ENCODE measurements around the gene PLPPR3. TPM values are rescaled to one million over a fixed set of nuclear protein-coding genes. Genes with fewer than 3 reads are reported as not detected.

The PLPPR3 gene
- total RNA-seq, 1 donor from 2014 or later = not detected

DNA sequence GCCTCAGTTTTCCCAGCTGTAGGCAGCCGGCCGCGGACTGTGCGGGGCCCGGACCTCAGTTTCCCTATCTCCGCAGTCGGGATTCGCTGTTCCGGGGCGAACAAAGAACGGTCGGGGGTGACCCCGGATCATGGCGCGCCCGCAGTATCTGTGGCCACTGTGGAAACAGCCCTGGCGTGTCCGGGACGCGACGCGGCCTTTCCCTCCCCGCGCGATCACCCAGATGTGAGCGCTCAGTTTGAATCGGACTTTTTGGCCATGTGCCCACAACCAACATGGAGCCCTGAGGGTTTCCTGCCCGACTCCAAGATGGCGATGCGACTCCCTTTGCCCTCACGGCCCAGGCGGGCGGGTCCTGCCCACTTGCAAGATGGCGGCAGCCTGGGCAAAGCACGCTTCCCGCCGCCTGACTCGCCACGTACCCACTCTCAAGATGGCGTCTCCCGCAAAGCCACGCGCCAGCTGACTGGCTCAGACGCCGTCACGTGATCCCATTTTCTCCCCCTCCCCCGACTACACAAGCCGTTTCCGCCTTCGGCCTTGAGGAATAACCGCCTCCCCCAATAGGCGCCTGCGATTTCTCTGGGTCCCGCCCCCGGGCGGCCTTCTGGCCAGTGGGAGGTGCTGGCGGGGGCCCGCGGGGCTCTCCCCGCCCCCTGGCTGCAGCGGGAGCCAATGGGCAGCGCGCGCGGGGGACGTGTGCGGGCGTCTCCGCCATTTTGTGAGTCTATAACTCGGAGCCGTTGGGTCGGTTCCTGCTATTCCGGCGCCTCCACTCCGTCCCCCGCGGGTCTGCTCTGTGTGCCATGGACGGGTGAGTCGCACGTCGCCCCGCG lies 24.8 kb downstream of the PLPPR3 start, which contains the start of gene PTBP1:
PTBP1 (plus strand) TSS at position 761 of the 836 bp plus-strand sequence; CDS start at position 807, 46 bp downstream.
- Histone ChIP-seq H3K4me3 (ENCODE audit: low read depth, low read length) (peak within 1 kb of the TSS; percentile 78), H3K36me3 (ENCODE audit: control insufficient read depth, insufficient read depth, low read length) (peaks cover 24% of the 10 kb centered on the region), H3K27me3 (ENCODE audit: control insufficient read depth, insufficient read depth, low read length) (no peaks in the 10 kb centered on the region)
- DNase-seq (ENCODE audit: low read depth) = peak; percentile 100
- peak; percentile 99 for FAIRE-seq
- TF ChIP-seq, protein P1, sequence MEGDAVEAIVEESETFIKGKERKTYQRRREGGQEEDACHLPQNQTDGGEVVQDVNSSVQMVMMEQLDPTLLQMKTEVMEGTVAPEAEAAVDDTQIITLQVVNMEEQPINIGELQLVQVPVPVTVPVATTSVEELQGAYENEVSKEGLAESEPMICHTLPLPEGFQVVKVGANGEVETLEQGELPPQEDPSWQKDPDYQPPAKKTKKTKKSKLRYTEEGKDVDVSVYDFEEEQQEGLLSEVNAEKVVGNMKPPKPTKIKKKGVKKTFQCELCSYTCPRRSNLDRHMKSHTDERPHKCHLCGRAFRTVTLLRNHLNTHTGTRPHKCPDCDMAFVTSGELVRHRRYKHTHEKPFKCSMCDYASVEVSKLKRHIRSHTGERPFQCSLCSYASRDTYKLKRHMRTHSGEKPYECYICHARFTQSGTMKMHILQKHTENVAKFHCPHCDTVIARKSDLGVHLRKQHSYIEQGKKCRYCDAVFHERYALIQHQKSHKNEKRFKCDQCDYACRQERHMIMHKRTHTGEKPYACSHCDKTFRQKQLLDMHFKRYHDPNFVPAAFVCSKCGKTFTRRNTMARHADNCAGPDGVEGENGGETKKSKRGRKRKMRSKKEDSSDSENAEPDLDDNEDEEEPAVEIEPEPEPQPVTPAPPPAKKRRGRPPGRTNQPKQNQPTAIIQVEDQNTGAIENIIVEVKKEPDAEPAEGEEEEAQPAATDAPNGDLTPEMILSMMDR (IDR thresholded peaks at IDR 0.05; ENCODE audit: insufficient read depth, low read length, severe bottlenecking) = no peak

GRCh38 chr19:795691-796581 lies 25.8 kb downstream of the PLPPR3 start:
- peak; percentile 73 for FAIRE-seq
- Histone ChIP-seq H3K4me3 (ENCODE audit: low read depth, low read length) (peak overlapping the region; percentile 55), H3K27me3 (ENCODE audit: control insufficient read depth, insufficient read depth, low read length) (no peaks in the 10 kb centered on the region), H3K36me3 (ENCODE audit: control insufficient read depth, insufficient read depth, low read length) (peaks cover 17% of the 10 kb centered on the region)
- no peak for DNase-seq (ENCODE audit: low read depth)
- TF ChIP-seq, protein P1 (IDR thresholded peaks at IDR 0.05; ENCODE audit: insufficient read depth, low read length, severe bottlenecking) = no peak

DNA sequence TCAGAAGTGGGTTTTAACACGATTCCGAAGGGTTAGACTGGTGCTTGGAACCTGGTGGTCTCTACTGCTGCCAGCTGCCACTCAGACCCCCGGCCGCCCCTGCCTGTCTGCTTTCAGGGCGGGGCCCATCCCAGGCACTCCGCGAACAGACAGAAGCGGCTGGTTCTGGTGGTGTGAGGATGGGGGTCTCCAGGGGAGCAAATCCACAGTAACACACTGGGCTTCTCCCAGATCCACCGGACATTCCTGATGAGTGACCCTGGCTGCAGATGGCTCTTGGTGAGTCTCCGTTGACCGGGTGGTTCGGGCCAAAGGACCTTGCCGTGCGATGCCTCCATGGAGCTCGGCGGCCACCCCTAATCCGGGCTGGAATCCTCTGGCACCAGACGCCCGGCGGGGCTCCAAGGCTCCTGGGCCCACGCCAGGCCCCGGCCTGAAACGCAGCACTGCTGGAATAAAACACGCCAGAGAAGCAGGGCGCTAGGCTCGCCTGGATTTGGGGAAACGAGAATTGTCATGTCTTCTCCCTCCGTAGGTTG lies 26.6 kb downstream of the PLPPR3 start:
- FAIRE-seq (no peak), DNase-seq (ENCODE audit: low read depth) (no peak)
- Histone ChIP-seq H3K36me3 (ENCODE audit: control insufficient read depth, insufficient read depth, low read length) (peaks cover 10% of the 10 kb centered on the region), H3K27me3 (ENCODE audit: control insufficient read depth, insufficient read depth, low read length) (no peaks in the 10 kb centered on the region), H3K4me3 (ENCODE audit: low read depth, low read length) (no peak overlapping the region)
- TF ChIP-seq, protein P1 (IDR thresholded peaks at IDR 0.05; ENCODE audit: insufficient read depth, low read length, severe bottlenecking) = no peak

- Histone ChIP-seq H3K27me3 (ENCODE audit: control insufficient read depth, insufficient read depth, low read length) (no peaks in the 10 kb centered on the region), H3K36me3 (ENCODE audit: control insufficient read depth, insufficient read depth, low read length) (peaks cover under 1% of the 10 kb centered on the region), H3K4me3 (ENCODE audit: low read depth, low read length) (no peak overlapping the region)
- DNase-seq (ENCODE audit: low read depth) (no peak), FAIRE-seq (no peak)
- TF ChIP-seq, protein P1 (IDR thresholded peaks at IDR 0.05; ENCODE audit: insufficient read depth, low read length, severe bottlenecking) = no peak
Measured at GRCh38 chr19:793806-794205, 27.9 kb downstream of the PLPPR3 start.

- TF ChIP-seq, protein P1 (IDR thresholded peaks at IDR 0.05; ENCODE audit: insufficient read depth, low read length, severe bottlenecking) = no peak
- Histone ChIP-seq H3K36me3 (ENCODE audit: control insufficient read depth, insufficient read depth, low read length) (no peaks in the 10 kb centered on the region), H3K4me3 (ENCODE audit: low read depth, low read length) (no peak overlapping the region), H3K27me3 (ENCODE audit: control insufficient read depth, insufficient read depth, low read length) (no peaks in the 10 kb centered on the region)
- FAIRE-seq = no peak
- no peak for DNase-seq (ENCODE audit: low read depth)
Measured at GRCh38 chr19:792306-792885, 29.4 kb downstream of the PLPPR3 start.

Data from bronchial epithelial cell (primary cell).